Chondrocyte (in vitro differentiated cells): Measurements from ENCODE around the gene WASF3. TPM values are rescaled to one million over a fixed set of nuclear protein-coding genes. Genes with fewer than 3 reads are reported as not detected.
A peak's percentile ranks its signal among the peaks of the same experiment; 100 is the strongest.

ENCODE experiments used
- DNase-seq: peaks from one replicate; pipeline ENCODE4 v3.0.0; 2021; ENCODE audit warnings: mixed read lengths, low spot score
- H3K27ac Mint-ChIP-seq: one replicate; pipeline ENCODE4 v1.8.0; 2021; ENCODE audit warnings: mild to moderate bottlenecking, moderate library complexity, mixed read lengths; ENCODE audit not compliant: unreplicated experiment
- H3K27me3 Mint-ChIP-seq: 2 replicates; pipeline ENCODE4 v1.8.0; 2021; ENCODE audit warnings: low read depth, mixed read lengths
- H3K36me3 Mint-ChIP-seq: 2 replicates; pipeline ENCODE4 v1.8.0; 2021; ENCODE audit warnings: low read depth, mixed read lengths
- H3K4me1 Mint-ChIP-seq: 2 replicates; pipeline ENCODE4 v1.8.0; 2021; ENCODE audit warnings: low read depth, mild to moderate bottlenecking, mixed read lengths
- H3K4me3 Mint-ChIP-seq: one replicate; pipeline ENCODE4 v1.8.0; 2021; ENCODE audit warnings: mild to moderate bottlenecking, moderate library complexity, mixed read lengths; ENCODE audit not compliant: unreplicated experiment
- H3K9me3 Mint-ChIP-seq: 2 replicates; pipeline ENCODE4 v1.8.0; 2021; ENCODE audit warnings: low read depth, mixed read lengths
- CTCF ChIP-seq: fragments of 200-600 bp; sonication (generic); IDR thresholded peaks from 2 replicates; pipeline ENCODE4 v1.5.0; 2021; ENCODE audit warnings: antibody characterized with exemption, mild to moderate bottlenecking, moderate library complexity
- total RNA-seq: library from RNA; stranded (reverse); gene quantifications from 3 replicates; pipeline ENCODE4 v1.2.1, GENCODE V29; 2021

The WASF3 gene
- total RNA-seq, 1 donor from 2014 or later: 23.6 TPM

GRCh38 chr13:26673890-26674289 lies 116.4 kb downstream of the WASF3 start:
- H3K36me3 Mint-ChIP-seq: peaks cover 5% of the 10 kb centered on the region
- no peaks in the 10 kb centered on the region for H3K9me3 Mint-ChIP-seq
- H3K27me3 Mint-ChIP-seq: no peaks in the 10 kb centered on the region
- TF ChIP-seq CTCF: no peak
- H3K27ac Mint-ChIP-seq: no peak overlapping the region
- DNase-seq: no peak
- H3K4me1 Mint-ChIP-seq: peaks cover 7% of the 10 kb centered on the region
- no peak overlapping the region for H3K4me3 Mint-ChIP-seq

- Mint-ChIP-seq H3K36me3 (peaks cover 7% of the 10 kb centered on the region), H3K4me1 (peaks cover 36% of the 10 kb centered on the region), H3K9me3 (no peaks in the 10 kb centered on the region), H3K27me3 (no peaks in the 10 kb centered on the region), H3K27ac (no peak overlapping the region), H3K4me3 (no peak overlapping the region)
- no peak for DNase-seq
- TF ChIP-seq CTCF: no peak
These were observed 119.7 kb downstream of the WASF3 start for GRCh38 chr13:26677156-26677555.

GRCh38 chr13:26678330-26678729 lies 120.8 kb downstream of the WASF3 start:
- H3K27me3 Mint-ChIP-seq: no peaks in the 10 kb centered on the region
- TF ChIP-seq CTCF: no peak
- H3K4me3 Mint-ChIP-seq: peak overlapping the region; percentile 64
- H3K27ac Mint-ChIP-seq: peak overlapping the region; percentile 96
- H3K36me3 Mint-ChIP-seq: peaks cover 15% of the 10 kb centered on the region
- no peak for DNase-seq
- H3K9me3 Mint-ChIP-seq: no peaks in the 10 kb centered on the region
- H3K4me1 Mint-ChIP-seq: peaks cover 36% of the 10 kb centered on the region

GRCh38 chr13:26678796-26679195 lies 121.3 kb downstream of the WASF3 start:
- Mint-ChIP-seq H3K4me3 (peak overlapping the region; percentile 64), H3K27ac (peak overlapping the region; percentile 96), H3K4me1 (peaks cover 36% of the 10 kb centered on the region), H3K9me3 (no peaks in the 10 kb centered on the region), H3K27me3 (no peaks in the 10 kb centered on the region), H3K36me3 (peaks cover 15% of the 10 kb centered on the region)
- no peak for TF ChIP-seq CTCF
- peak; percentile 78 for DNase-seq

- Mint-ChIP-seq H3K27ac (peak overlapping the region; percentile 96), H3K9me3 (no peaks in the 10 kb centered on the region), H3K4me3 (peak overlapping the region; percentile 64), H3K27me3 (no peaks in the 10 kb centered on the region), H3K36me3 (peaks cover 16% of the 10 kb centered on the region), H3K4me1 (peaks cover 36% of the 10 kb centered on the region)
- DNase-seq: no peak
- no peak for TF ChIP-seq CTCF
These were observed 122.1 kb downstream of the WASF3 start for GRCh38 chr13:26679411-26680122.
